H9 (cell line): ENCODE data around the gene NT5C3B. TPM values are rescaled to one million over a fixed set of nuclear protein-coding genes. Genes with fewer than 3 reads are reported as not detected.

Experiments
- DNase-seq: peaks from one replicate; pipeline ENCODE4 v3.0.0-alpha.2; 2017
- H2AFZ ChIP-seq: one replicate; pipeline ENCODE4 v1.6.1; 2013; ENCODE audit warnings: mild to moderate bottlenecking, low read length, control low read depth, moderate library complexity
- H2AK5ac ChIP-seq: 2 replicates; pipeline ENCODE4 v1.6.1; 2013; ENCODE audit warnings: low read length, control low read depth, mixed read lengths; ENCODE audit not compliant: insufficient read length
- H2BK120ac ChIP-seq: one replicate; pipeline ENCODE4 v1.6.1; 2013; ENCODE audit warnings: low read depth, mild to moderate bottlenecking, low read length, control low read depth, inconsistent platforms; ENCODE audit not compliant: poor library complexity, severe bottlenecking
- H2BK12ac ChIP-seq: 2 replicates; pipeline ENCODE4 v1.6.1; 2013; ENCODE audit warnings: low read length, control low read depth, mixed read lengths, low read depth; ENCODE audit not compliant: insufficient read length
- H2BK15ac ChIP-seq: 2 replicates; pipeline ENCODE4 v1.6.1; 2013; ENCODE audit warnings: low read depth, low read length, control low read depth
- H2BK20ac ChIP-seq: one replicate; pipeline ENCODE4 v1.6.1; 2013; ENCODE audit warnings: low read depth, mild to moderate bottlenecking, low read length, control low read depth, inconsistent platforms; ENCODE audit not compliant: poor library complexity, severe bottlenecking
- H2BK5ac ChIP-seq: 2 replicates; pipeline ENCODE4 v1.6.1; 2013; ENCODE audit warnings: low read length, control low read depth, mixed read lengths; ENCODE audit not compliant: insufficient read length
- H3K14ac ChIP-seq: 2 replicates; pipeline ENCODE4 v1.6.1; 2013; ENCODE audit warnings: low read length, control low read depth; ENCODE audit not compliant: insufficient read depth
- H3K18ac ChIP-seq: 2 replicates; pipeline ENCODE4 v1.6.1; 2013; ENCODE audit warnings: low read depth, mild to moderate bottlenecking, mixed read lengths, low read length, control low read depth; ENCODE audit not compliant: insufficient read length
- H3K23ac ChIP-seq: 2 replicates; pipeline ENCODE4 v1.6.1; 2013; ENCODE audit warnings: low read length, control low read depth, mixed read lengths, low read depth; ENCODE audit not compliant: insufficient read length
- H3K23me2 ChIP-seq: 2 replicates; pipeline ENCODE4 v1.6.1; 2013; ENCODE audit warnings: low read depth, mild to moderate bottlenecking, mixed read lengths, low read length, control low read depth; ENCODE audit not compliant: insufficient read length, poor library complexity, severe bottlenecking
- H3K27ac ChIP-seq: 2 replicates; pipeline ENCODE4 v1.5.1; 2013; ENCODE audit warnings: low read length, control low read depth, mixed read lengths, low read depth; ENCODE audit not compliant: insufficient read length
- H3K27me3 ChIP-seq: 2 replicates; pipeline ENCODE4 v1.6.1; 2013; ENCODE audit warnings: low read length, control low read depth, inconsistent platforms; ENCODE audit not compliant: insufficient read depth
- H3K4ac ChIP-seq: 2 replicates; pipeline ENCODE4 v1.6.1; 2013; ENCODE audit warnings: low read depth, mild to moderate bottlenecking, control low read depth, inconsistent platforms, low read length, moderate library complexity
- H3K4me1 ChIP-seq: 2 replicates; pipeline ENCODE4 v1.6.1; 2013; ENCODE audit warnings: low read length, control low read depth, inconsistent platforms; ENCODE audit not compliant: insufficient read depth
- H3K4me2 ChIP-seq: 2 replicates; pipeline ENCODE4 v1.6.1; 2013; ENCODE audit warnings: low read length, control low read depth, mixed read lengths; ENCODE audit not compliant: insufficient read length, insufficient read depth
- H3K56ac ChIP-seq: 2 replicates; pipeline ENCODE4 v1.6.1; 2013; ENCODE audit warnings: low read depth, mild to moderate bottlenecking, mixed read lengths, low read length, control low read depth; ENCODE audit not compliant: insufficient read length
- H3K79me1 ChIP-seq: 2 replicates; pipeline ENCODE4 v1.6.1; 2013; ENCODE audit warnings: low read depth, mild to moderate bottlenecking, moderate library complexity, low read length, control low read depth, inconsistent platforms; ENCODE audit not compliant: insufficient read depth, poor library complexity, severe bottlenecking
- H3K79me2 ChIP-seq: 2 replicates; pipeline ENCODE4 v1.6.1; 2013; ENCODE audit warnings: low read length, control low read depth, inconsistent platforms; ENCODE audit not compliant: insufficient read depth
- H3K9ac ChIP-seq: 2 replicates; pipeline ENCODE4 v1.6.1; 2013; ENCODE audit warnings: low read length, control low read depth, mixed read lengths; ENCODE audit not compliant: insufficient read length; ENCODE audit errors: extremely low read depth
- H3K9me3 ChIP-seq: one replicate; pipeline ENCODE4 v1.6.1; 2013; ENCODE audit warnings: low read depth, low read length, inconsistent platforms; ENCODE audit not compliant: control insufficient read depth
- H3T11ph ChIP-seq: one replicate; pipeline ENCODE4 v1.6.1; 2013; ENCODE audit warnings: mild to moderate bottlenecking, low read length, control low read depth, inconsistent platforms
- H4K20me1 ChIP-seq: one replicate; pipeline ENCODE4 v1.6.1; 2013; ENCODE audit not compliant: control insufficient read depth, insufficient read length, insufficient read depth
- H4K5ac ChIP-seq: 2 replicates; pipeline ENCODE4 v1.6.1; 2013; ENCODE audit warnings: low read depth, mild to moderate bottlenecking, mixed read lengths, low read length, control low read depth; ENCODE audit not compliant: insufficient read length
- H4K8ac ChIP-seq: replicated peaks from 2 replicates; pipeline ENCODE4 v1.6.1; 2013; ENCODE audit warnings: low read length, control low read depth, mixed read lengths, low read depth; ENCODE audit not compliant: insufficient read length
- H4K91ac ChIP-seq: 2 replicates; pipeline ENCODE4 v1.6.1; 2013; ENCODE audit warnings: low read depth, mild to moderate bottlenecking, moderate library complexity, mixed read lengths, low read length, control low read depth; ENCODE audit not compliant: insufficient read length
- H3K27ac Mint-ChIP-seq, 3 experiments: 2 replicates in 2 of 3; 3 replicates in 1 of 3; pipeline ENCODE4 v1.8.0; 2020 to 2021; ENCODE audit warnings: mixed read lengths in 3 of 3, mild to moderate bottlenecking in 1 of 3, moderate library complexity in 1 of 3
- H3K27me3 Mint-ChIP-seq: 2 replicates; pipeline ENCODE4 v1.8.0; 2021; ENCODE audit warnings: low read depth, mild to moderate bottlenecking, moderate library complexity, mixed read lengths
- H3K36me3 Mint-ChIP-seq, 3 experiments: 2 replicates in 2 of 3; 3 replicates in 1 of 3; pipeline ENCODE4 v1.8.0; 2020 to 2021; ENCODE audit warnings: low read depth in 3 of 3, mixed read lengths in 3 of 3; ENCODE audit not compliant: insufficient read depth in 1 of 3
- H3K4me1 Mint-ChIP-seq, 2 experiments: 2 replicates each; pipeline ENCODE4 v1.8.0; 2020; ENCODE audit warnings: mixed read lengths in 2 of 2
- H3K4me3 Mint-ChIP-seq, 2 experiments: 2 replicates in 1 of 2; 3 replicates in 1 of 2; pipeline ENCODE4 v1.8.0; 2020 to 2021; ENCODE audit warnings: mild to moderate bottlenecking in 2 of 2, mixed read lengths in 2 of 2, moderate library complexity in 1 of 2
- H3K9me3 Mint-ChIP-seq, 2 experiments: 2 replicates in 1 of 2; 3 replicates in 1 of 2; pipeline ENCODE4 v1.8.0; 2020; ENCODE audit warnings: mild to moderate bottlenecking in 2 of 2, mixed read lengths in 2 of 2, moderate library complexity in 1 of 2
- WGBS: extraction: QIAGEN DNeasy Blood & Tissue Kit; methylation state at CpG from one replicate; pipeline ENCODE4 v1.1.7; 2013; ENCODE audit warnings: missing lambda C conversion rate, low lambda C conversion rate, mixed read lengths; ENCODE audit not compliant: insufficient read length; ENCODE audit errors: extremely low coverage; 5-methylcytosine and 5-hydroxymethylcytosine counted together
- total RNA-seq: library from RNA; stranded (reverse); gene quantifications from 2 replicates; pipeline ENCODE4 v1.2.1, GENCODE V29; 2021
- TF ChIP-seq, protein P1 (sequence below): fragments of 200-600 bp; sonication (generic); conservative IDR thresholded peaks from 3 replicates; pipeline ENCODE4 v1.8.0; 2021; ENCODE audit warnings: antibody characterized with exemption, mild to moderate bottlenecking

The NT5C3B gene
- total RNA-seq, 1 experiment from 2014 or later, result 76.1 TPM

DNA sequence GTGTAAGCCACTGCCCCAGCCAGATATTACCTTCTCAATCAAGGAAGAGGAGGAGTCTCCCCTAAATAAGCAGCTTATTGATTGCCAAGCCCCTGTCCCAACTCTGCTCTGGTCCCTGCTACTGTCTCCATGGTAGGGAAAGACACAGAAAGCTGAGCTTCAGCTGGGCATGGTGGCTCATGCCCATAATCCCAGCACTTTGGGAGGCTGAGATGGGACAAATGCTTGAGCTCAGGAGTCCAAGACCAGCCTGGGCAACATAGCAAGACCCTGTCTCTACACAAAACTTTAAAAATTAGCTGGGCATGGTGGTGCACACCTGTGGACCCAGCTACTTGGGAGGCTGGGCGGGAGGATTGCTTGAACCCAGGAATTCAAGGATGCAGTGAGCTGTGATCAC lies 56.1 kb downstream of the NT5C3B start:
- no CpG with 5 or more reads among the region's 1 CpG for WGBS
- H3K56ac ChIP-seq, result no peak overlapping the region
- no peaks in the 10 kb centered on the region for H4K20me1 ChIP-seq
- H4K8ac ChIP-seq, result no peak overlapping the region
- H3K23ac ChIP-seq, result no peak overlapping the region
- H2BK20ac ChIP-seq, result no peak overlapping the region
- H4K5ac ChIP-seq, result no peak overlapping the region
- H4K91ac ChIP-seq, result no peak overlapping the region
- H2AK5ac ChIP-seq, result no peak overlapping the region
- no peak overlapping the region for H3K18ac ChIP-seq
- no peak overlapping the region for H2AFZ ChIP-seq
- H2BK12ac ChIP-seq, result no peak overlapping the region
- H3K4me2 ChIP-seq, result no peak overlapping the region
- H3K9me3 ChIP-seq, result no peaks in the 10 kb centered on the region
- no peak overlapping the region for H3K27ac ChIP-seq
- H3K4me1 ChIP-seq, result peaks cover 2% of the 10 kb centered on the region; the same call in 1 of the 2 replicates
- H3K79me2 ChIP-seq, result no peaks in the 10 kb centered on the region; the same call in 1 of the 2 replicates
- Mint-ChIP-seq H3K4me1 (peaks cover 52 to 65% of the 10 kb centered on the region in 2 experiments), H3K27me3 (no peaks in the 10 kb centered on the region), H3K27ac (no peak overlapping the region), H3K36me3 (peaks cover 8 to 22% (median 21%) of the 10 kb centered on the region in 3 experiments), H3K9me3 (no peaks in the 10 kb centered on the region; a peak in 1 of 5 replicates), H3K4me3 (no peak overlapping the region)
- no peaks in the 10 kb centered on the region for H3K27me3 ChIP-seq
- no peak overlapping the region for H2BK5ac ChIP-seq
- DNase-seq, result no peak
- TF ChIP-seq, protein P1, sequence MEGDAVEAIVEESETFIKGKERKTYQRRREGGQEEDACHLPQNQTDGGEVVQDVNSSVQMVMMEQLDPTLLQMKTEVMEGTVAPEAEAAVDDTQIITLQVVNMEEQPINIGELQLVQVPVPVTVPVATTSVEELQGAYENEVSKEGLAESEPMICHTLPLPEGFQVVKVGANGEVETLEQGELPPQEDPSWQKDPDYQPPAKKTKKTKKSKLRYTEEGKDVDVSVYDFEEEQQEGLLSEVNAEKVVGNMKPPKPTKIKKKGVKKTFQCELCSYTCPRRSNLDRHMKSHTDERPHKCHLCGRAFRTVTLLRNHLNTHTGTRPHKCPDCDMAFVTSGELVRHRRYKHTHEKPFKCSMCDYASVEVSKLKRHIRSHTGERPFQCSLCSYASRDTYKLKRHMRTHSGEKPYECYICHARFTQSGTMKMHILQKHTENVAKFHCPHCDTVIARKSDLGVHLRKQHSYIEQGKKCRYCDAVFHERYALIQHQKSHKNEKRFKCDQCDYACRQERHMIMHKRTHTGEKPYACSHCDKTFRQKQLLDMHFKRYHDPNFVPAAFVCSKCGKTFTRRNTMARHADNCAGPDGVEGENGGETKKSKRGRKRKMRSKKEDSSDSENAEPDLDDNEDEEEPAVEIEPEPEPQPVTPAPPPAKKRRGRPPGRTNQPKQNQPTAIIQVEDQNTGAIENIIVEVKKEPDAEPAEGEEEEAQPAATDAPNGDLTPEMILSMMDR, result no peak
- no peak overlapping the region for H2BK120ac ChIP-seq
- no peak overlapping the region for H3T11ph ChIP-seq
- no peak overlapping the region for H2BK15ac ChIP-seq
- peaks cover 3% of the 10 kb centered on the region for H3K23me2 ChIP-seq
- no peaks in the 10 kb centered on the region for H3K79me1 ChIP-seq
- H3K4ac ChIP-seq, result no peak overlapping the region
- H3K14ac ChIP-seq, result no peak overlapping the region
- H3K9ac ChIP-seq, result no peak overlapping the region
